Measurements from ENCODE around the gene ROR2. TPM values are rescaled to one million over a fixed set of nuclear protein-coding genes. Genes with fewer than 3 reads are reported as not detected.

ROR2 gene
- total RNA-seq, 1 donor from 2014 or later: 0.32 TPM

- no peaks in the 10 kb centered on the region for H3K27me3 ChIP-seq
- intact Hi-C loops (cut with DNase I): no loop called here
- no peaks in the 10 kb centered on the region for H3K4me1 ChIP-seq
- no peak overlapping the region for H3K27ac ChIP-seq
- no peaks in the 10 kb centered on the region for H3K36me3 ChIP-seq
- H3K4me3 ChIP-seq: no peak overlapping the region
- H3K9me3 ChIP-seq: no peaks in the 10 kb centered on the region
- TF ChIP-seq CTCF (IDR thresholded peaks at IDR 0.05): no peak
- DNase-seq (ENCODE audit: low spot score in 2 of 2): no peak
These were observed 63.5 kb downstream of the ROR2 start for GRCh38 chr9:91886414-91887076.

GRCh38 chr9:91885746-91886413 is 64.1 kb downstream of the ROR2 start:
- H3K4me3 ChIP-seq: no peak overlapping the region
- DNase-seq (ENCODE audit: low spot score in 2 of 2): no peak
- TF ChIP-seq CTCF (IDR thresholded peaks at IDR 0.05): no peak
- H3K27me3 ChIP-seq: no peaks in the 10 kb centered on the region
- no peaks in the 10 kb centered on the region for H3K9me3 ChIP-seq
- H3K4me1 ChIP-seq: no peaks in the 10 kb centered on the region
- intact Hi-C loops (cut with DNase I): no loop called here
- H3K36me3 ChIP-seq: no peaks in the 10 kb centered on the region
- no peak overlapping the region for H3K27ac ChIP-seq

- no peak overlapping the region for H3K4me3 ChIP-seq
- TF ChIP-seq CTCF (IDR thresholded peaks at IDR 0.05): no peak
- H3K4me1 ChIP-seq: no peaks in the 10 kb centered on the region
- no peak overlapping the region for H3K27ac ChIP-seq
- no peaks in the 10 kb centered on the region for H3K27me3 ChIP-seq
- no peaks in the 10 kb centered on the region for H3K36me3 ChIP-seq
- H3K9me3 ChIP-seq: no peaks in the 10 kb centered on the region
- intact Hi-C loops (cut with DNase I): no loop called here
- no peak for DNase-seq (ENCODE audit: low spot score in 2 of 2)
These were observed 65.0 kb downstream of the ROR2 start for GRCh38 chr9:91884696-91885687.

GRCh38 chr9:91884153-91884552 is 65.9 kb downstream of the ROR2 start:
- no peak for DNase-seq (ENCODE audit: low spot score in 2 of 2)
- TF ChIP-seq CTCF (IDR thresholded peaks at IDR 0.05): no peak
- H3K4me1 ChIP-seq: no peaks in the 10 kb centered on the region
- no peaks in the 10 kb centered on the region for H3K36me3 ChIP-seq
- no peak overlapping the region for H3K27ac ChIP-seq
- no peaks in the 10 kb centered on the region for H3K27me3 ChIP-seq
- no peaks in the 10 kb centered on the region for H3K9me3 ChIP-seq
- H3K4me3 ChIP-seq: no peak overlapping the region
- intact Hi-C loops (cut with DNase I): no loop called here

GRCh38 chr9:91883503-91883902 is 66.5 kb downstream of the ROR2 start:
- H3K27ac ChIP-seq: no peak overlapping the region

More at GRCh38 chr9:91883503-91883902, 66.5 kb downstream of the ROR2 start:
- H3K27me3 ChIP-seq: no peaks in the 10 kb centered on the region
- H3K9me3 ChIP-seq: no peaks in the 10 kb centered on the region
- intact Hi-C loops (cut with DNase I): no loop called here
- DNase-seq (ENCODE audit: low spot score in 2 of 2): no peak
- no peaks in the 10 kb centered on the region for H3K36me3 ChIP-seq
- no peaks in the 10 kb centered on the region for H3K4me1 ChIP-seq
- no peak overlapping the region for H3K4me3 ChIP-seq
- TF ChIP-seq CTCF (IDR thresholded peaks at IDR 0.05): no peak

All from ascending aorta (tissue), 2 donors.